Psoas muscle (tissue), 8 donors: ENCODE measurements around the gene TMEM108. TPM values are rescaled to one million over a fixed set of nuclear protein-coding genes. Genes with fewer than 3 reads are reported as not detected.

Experiments used
- ATAC-seq, 4 donors: fragments of 200-7000 bp; cut with Tn5 transposase; one replicate each; pipeline ENCODE4 v1.9.1; 2020; ENCODE audit warnings: moderate library complexity in 3 of 4, mild to moderate bottlenecking in 2 of 4
- DNase-seq, 2 donors: peaks; one replicate each; pipeline ENCODE4 v3.0.0-alpha.2; 2020
- H3K27ac ChIP-seq: fragments of 200-600 bp; one replicate; pipeline ENCODE4 v1.8.0; 2022
- H3K27me3 ChIP-seq, 3 donors: fragments of 200-600 bp in 1 of 3; one replicate each; pipeline versions ENCODE4 v1.6.1 to v1.8.0; 2013 to 2022; ENCODE audit warnings: low read length in 2 of 3, mild to moderate bottlenecking in 2 of 3, moderate library complexity in 1 of 3; ENCODE audit not compliant: insufficient read depth in 3 of 3
- H3K36me3 ChIP-seq, 2 donors: fragments of 200-600 bp in 1 of 2; one replicate each; pipeline versions ENCODE4 v1.6.1 to v1.8.0; 2013 to 2022; ENCODE audit warnings: low read depth in 1 of 2, mild to moderate bottlenecking in 1 of 2, moderate library complexity in 1 of 2; ENCODE audit not compliant: insufficient read depth in 1 of 2
- H3K4me1 ChIP-seq: fragments of 200-600 bp; one replicate; pipeline ENCODE4 v1.8.0; 2022
- H3K4me3 ChIP-seq: fragments of 200-600 bp; one replicate; pipeline ENCODE4 v1.8.0; 2022; ENCODE audit warnings: mild to moderate bottlenecking
- H3K9me3 ChIP-seq: fragments of 200-600 bp; one replicate; pipeline ENCODE4 v1.8.0; 2022
- CTCF ChIP-seq: fragments of 200-600 bp; IDR thresholded peaks from one replicate; pipeline ENCODE4 v1.8.0; 2022; ENCODE audit warnings: antibody characterized with exemption
- WGBS, 3 donors: extraction: QIAGEN DNeasy Blood & Tissue Kit; methylation state at CpG; one replicate each; pipeline versions ENCODE4 v1.1.6 to v1.1.7; 2013; 5-methylcytosine and 5-hydroxymethylcytosine counted together
- intact Hi-C, 2 donors: fragments of 100-400 bp; cut with DNase I; formaldehyde crosslinking; loops; one replicate each; pipeline versions ENCODE4 v1.11.0 to v1.14.2; 2022
- polyA plus RNA-seq, 3 donors: library from polyadenylated mRNA; stranded (reverse); fragments of 200-250 nt; gene quantifications; one replicate each; pipeline ENCODE4 v1.2.3, GENCODE V29; 2013
- total RNA-seq, 4 donors: library from RNA; stranded (reverse); fragmentation: NEBNext Ultra II Directional in 2 of 4; extraction: Animal tissue kit (Norgen Biotek cat#: 25700) in 2 of 4; gene quantifications; one replicate each; pipeline versions ENCODE4 v1.2.1 to v1.2.4, GENCODE V29; 2021 to 2023
- donor health status: healthy with polysubstance abuse.
- donor health status: DM: no; HTN: no; CAD: no; lungs with moderate emphysema.
- donor health status: Bipolar disorder and iron deficiency.
- donor health status: healthy.
- donor health status: DM: yes; HTN: yes; CAD: no.
- donor health status: DM: no; HTN: no; CAD: no.
- donor health status: DM: no; HTN: no; CAD: no.
- donor health status: DM: yes; HTN: yes; CAD: no.

The TMEM108 gene
- total and polyA plus RNA-seq, 7 donors, result 2.4 to 10.5 (median 6.5) TPM

- DNase-seq, result no peak
- H3K9me3 ChIP-seq, result no peaks in the 10 kb centered on the region
- H3K27me3 ChIP-seq, result no peaks in the 10 kb centered on the region
- H3K36me3 ChIP-seq, result no peaks in the 10 kb centered on the region
- no peak overlapping the region for H3K27ac ChIP-seq
- TF ChIP-seq CTCF, result no peak
- no peaks in the 10 kb centered on the region for H3K4me1 ChIP-seq
- H3K4me3 ChIP-seq, result no peak overlapping the region
- intact Hi-C loops, result no loop called here
- 73 to 80% (median 77%) methylated on average over 2 of the region's 2 CpGs for WGBS, 3 donors
- ATAC-seq, result no peak
Observed at GRCh38 chr3:133157716-133158115, 119.5 kb downstream of the TMEM108 start.

GRCh38 chr3:133158686-133159085 lies 120.5 kb downstream of the TMEM108 start:
- ATAC-seq (peak in 1 of 4 donors; percentile 54), DNase-seq (no peak)
- intact Hi-C loops, result no loop called here
- no peak overlapping the region for H3K27ac ChIP-seq
- TF ChIP-seq CTCF, result no peak
- H3K4me3 ChIP-seq, result no peak overlapping the region
- H3K36me3 ChIP-seq, result no peaks in the 10 kb centered on the region
- 80 to 94% (median 88%) methylated on average over 1 of the region's 1 CpG for WGBS, 3 donors
- no peaks in the 10 kb centered on the region for H3K27me3 ChIP-seq
- H3K4me1 ChIP-seq, result no peaks in the 10 kb centered on the region
- no peaks in the 10 kb centered on the region for H3K9me3 ChIP-seq

- Histone ChIP-seq H3K9me3 (no peaks in the 10 kb centered on the region), H3K27me3 (no peaks in the 10 kb centered on the region), H3K4me1 (no peaks in the 10 kb centered on the region), H3K36me3 (no peaks in the 10 kb centered on the region), H3K27ac (no peak overlapping the region), H3K4me3 (no peak overlapping the region)
- ATAC-seq (no peak), DNase-seq (no peak)
- 90 to 94% (median 93%) methylated on average over 12 of the region's 12 CpGs for WGBS, 3 donors
- TF ChIP-seq CTCF, result no peak
- intact Hi-C loops, result no loop called here
Observed at GRCh38 chr3:133159498-133160475, 121.6 kb downstream of the TMEM108 start.

GRCh38 chr3:133161656-133162055 lies 123.5 kb downstream of the TMEM108 start:
- TF ChIP-seq CTCF, result no peak

More at GRCh38 chr3:133161656-133162055, 123.5 kb downstream of the TMEM108 start:
- DNase-seq (no peak), ATAC-seq (no peak)
- Histone ChIP-seq H3K36me3 (no peaks in the 10 kb centered on the region), H3K27me3 (no peaks in the 10 kb centered on the region), H3K27ac (no peak overlapping the region), H3K4me1 (no peaks in the 10 kb centered on the region), H3K4me3 (no peak overlapping the region), H3K9me3 (no peaks in the 10 kb centered on the region)
- 55 to 71% (median 59%) methylated on average over 3 of the region's 3 CpGs for WGBS, 3 donors
- intact Hi-C loops, result no loop called here
